IgD-negative memory B cell (primary cell): Measurements from ENCODE around the gene CREB3. TPM values are rescaled to one million over a fixed set of nuclear protein-coding genes. Genes with fewer than 3 reads are reported as not detected.

ENCODE experiments used
- H3K27ac Mint-ChIP-seq, 3 donors: one replicate each; pipeline ENCODE4 v1.8.0; 2020 to 2022; ENCODE audit warnings: mild to moderate bottlenecking in 3 of 3, mixed read lengths in 3 of 3, moderate library complexity in 1 of 3
- H3K27me3 Mint-ChIP-seq: one replicate; pipeline ENCODE4 v1.8.0; 2021; ENCODE audit warnings: mixed read lengths
- H3K36me3 Mint-ChIP-seq: one replicate; pipeline ENCODE4 v1.8.0; 2020; ENCODE audit warnings: mild to moderate bottlenecking, mixed read lengths
- H3K4me1 Mint-ChIP-seq, 3 donors: one replicate each; pipeline ENCODE4 v1.8.0; 2020 to 2022; ENCODE audit warnings: mixed read lengths in 3 of 3, mild to moderate bottlenecking in 1 of 3
- H3K4me3 Mint-ChIP-seq, 4 donors: one replicate each; pipeline ENCODE4 v1.8.0; 2020 to 2022; ENCODE audit warnings: mild to moderate bottlenecking in 4 of 4, mixed read lengths in 4 of 4, moderate library complexity in 3 of 4
- H3K9me3 Mint-ChIP-seq, 3 donors: one replicate each; pipeline ENCODE4 v1.8.0; 2020 to 2021; ENCODE audit warnings: mixed read lengths in 3 of 3, mild to moderate bottlenecking in 1 of 3
- polyA plus RNA-seq: library from polyadenylated mRNA; unstranded; fragments of 300-500 nt; fragmentation: Illumina TruSeq; gene quantifications from one replicate; pipeline ENCODE4 v1.2.3, GENCODE V29; 2021

The CREB3 gene
- polyA plus RNA-seq, 1 donor from 2014 or later, result 29.3 TPM

- Mint-ChIP-seq H3K36me3 (no peaks in the 10 kb centered on the region), H3K4me3 (no peak overlapping the region), H3K27me3 (no peaks in the 10 kb centered on the region), H3K4me1 (peaks cover 20 to 34% (median 34%) of the 10 kb centered on the region in 3 donors), H3K9me3 (no peaks in the 10 kb centered on the region), H3K27ac (no peak overlapping the region)
Observed at GRCh38 chr9:35728041-35728971, 4.2 kb upstream of the CREB3 start.

- no peak overlapping the region for H3K27ac Mint-ChIP-seq
- no peak overlapping the region for H3K4me3 Mint-ChIP-seq
- H3K9me3 Mint-ChIP-seq, result no peaks in the 10 kb centered on the region
- peaks cover 26 to 38% (median 37%) of the 10 kb centered on the region in 3 donors for H3K4me1 Mint-ChIP-seq
- no peaks in the 10 kb centered on the region for H3K27me3 Mint-ChIP-seq
- no peaks in the 10 kb centered on the region for H3K36me3 Mint-ChIP-seq
Observed at GRCh38 chr9:35729101-35729500, 3.4 kb upstream of the CREB3 start.

GRCh38 chr9:35729700-35730485, 2.6 kb upstream of the CREB3 start:
- H3K27ac Mint-ChIP-seq, result no peak overlapping the region
- peaks cover 27 to 37% (median 32%) of the 10 kb centered on the region in 3 donors for H3K4me1 Mint-ChIP-seq

GRCh38 chr9:35730486-35730854, 2.0 kb upstream of the CREB3 start:
- no peaks in the 10 kb centered on the region for H3K27me3 Mint-ChIP-seq
- no peaks in the 10 kb centered on the region for H3K9me3 Mint-ChIP-seq
- H3K36me3 Mint-ChIP-seq, result peaks cover 2% of the 10 kb centered on the region
- H3K27ac Mint-ChIP-seq, result peak overlapping the region in 1 of 3 donors; percentile 47
- peak overlapping the region in 1 of 4 donors; percentile 92 for H3K4me3 Mint-ChIP-seq
- peaks cover 28 to 37% (median 30%) of the 10 kb centered on the region in 3 donors for H3K4me1 Mint-ChIP-seq

More at GRCh38 chr9:35729700-35730485, 2.6 kb upstream of the CREB3 start:
- Mint-ChIP-seq H3K36me3 (no peaks in the 10 kb centered on the region), H3K27me3 (no peaks in the 10 kb centered on the region), H3K4me3 (peak overlapping the region in 1 of 4 donors; percentile 92), H3K9me3 (no peaks in the 10 kb centered on the region)

GRCh38 chr9:35731415-35732184, 866 bp upstream of the CREB3 start:
- no peaks in the 10 kb centered on the region for H3K27me3 Mint-ChIP-seq
- no peaks in the 10 kb centered on the region for H3K9me3 Mint-ChIP-seq
- H3K4me3 Mint-ChIP-seq, result peak overlapping the region in 1 of 4 donors; percentile 92
- peaks cover 3% of the 10 kb centered on the region for H3K36me3 Mint-ChIP-seq
- H3K4me1 Mint-ChIP-seq, result peaks cover 27 to 33% (median 30%) of the 10 kb centered on the region in 3 donors
- H3K27ac Mint-ChIP-seq, result peak overlapping the region in 1 of 3 donors; percentile 93

GRCh38 chr9:35732800-35733541, 505 bp downstream of the CREB3 start:
- Mint-ChIP-seq H3K27me3 (no peaks in the 10 kb centered on the region), H3K27ac (peak overlapping the region in 1 of 3 donors; percentile 93), H3K9me3 (no peaks in the 10 kb centered on the region), H3K4me3 (peak overlapping the region in 1 of 4 donors; percentile 92), H3K4me1 (peaks cover 20 to 26% (median 24%) of the 10 kb centered on the region in 3 donors), H3K36me3 (peaks cover 3% of the 10 kb centered on the region)

GRCh38 chr9:35734096-35734495, 1.6 kb downstream of the CREB3 start:
- Mint-ChIP-seq H3K4me1 (peaks cover 20 to 26% (median 24%) of the 10 kb centered on the region in 3 donors), H3K36me3 (peaks cover 3% of the 10 kb centered on the region), H3K4me3 (peak overlapping the region in 1 of 4 donors; percentile 68), H3K9me3 (no peaks in the 10 kb centered on the region), H3K27me3 (no peaks in the 10 kb centered on the region), H3K27ac (no peak overlapping the region)

- Mint-ChIP-seq H3K9me3 (no peaks in the 10 kb centered on the region), H3K27ac (peak overlapping the region in 1 of 3 donors; percentile 14), H3K4me1 (peaks cover 14 to 18% (median 16%) of the 10 kb centered on the region in 3 donors), H3K36me3 (peaks cover 6% of the 10 kb centered on the region), H3K27me3 (no peaks in the 10 kb centered on the region), H3K4me3 (peak overlapping the region in 2 of 4 donors; percentile 12 to 50)
Observed at GRCh38 chr9:35736201-35736633, 3.8 kb downstream of the CREB3 start.

- peaks cover 6% of the 10 kb centered on the region for H3K36me3 Mint-ChIP-seq
- peaks cover 10 to 18% (median 11%) of the 10 kb centered on the region in 3 donors for H3K4me1 Mint-ChIP-seq
- H3K27ac Mint-ChIP-seq, result no peak overlapping the region
- no peak overlapping the region for H3K4me3 Mint-ChIP-seq
- H3K27me3 Mint-ChIP-seq, result no peaks in the 10 kb centered on the region
- no peaks in the 10 kb centered on the region for H3K9me3 Mint-ChIP-seq
Observed at GRCh38 chr9:35737143-35737542, 4.7 kb downstream of the CREB3 start.

GRCh38 chr9:35738186-35738585, 5.7 kb downstream of the CREB3 start:
- Mint-ChIP-seq H3K27ac (peak overlapping the region in 1 of 3 donors; percentile 63), H3K9me3 (no peaks in the 10 kb centered on the region), H3K4me3 (peak overlapping the region in 1 of 4 donors; percentile 51), H3K36me3 (peaks cover 6% of the 10 kb centered on the region), H3K27me3 (no peaks in the 10 kb centered on the region), H3K4me1 (peaks cover 4 to 13% (median 9%) of the 10 kb centered on the region in 3 donors)

- H3K4me3 Mint-ChIP-seq, result no peak overlapping the region
- H3K27ac Mint-ChIP-seq, result no peak overlapping the region
- H3K36me3 Mint-ChIP-seq, result peaks cover 9% of the 10 kb centered on the region
- H3K27me3 Mint-ChIP-seq, result no peaks in the 10 kb centered on the region
- H3K9me3 Mint-ChIP-seq, result no peaks in the 10 kb centered on the region
- peaks cover 6 to 12% (median 11%) of the 10 kb centered on the region in 3 donors for H3K4me1 Mint-ChIP-seq
Observed at GRCh38 chr9:35738924-35739323, 6.5 kb downstream of the CREB3 start.

- Mint-ChIP-seq H3K27me3 (no peaks in the 10 kb centered on the region), H3K9me3 (no peaks in the 10 kb centered on the region), H3K27ac (no peak overlapping the region), H3K4me3 (no peak overlapping the region), H3K4me1 (peaks cover 6 to 14% (median 10%) of the 10 kb centered on the region in 3 donors), H3K36me3 (peaks cover 9% of the 10 kb centered on the region)
Observed at GRCh38 chr9:35740243-35740642, 7.8 kb downstream of the CREB3 start.

GRCh38 chr9:35741740-35742139, 9.3 kb downstream of the CREB3 start:
- Mint-ChIP-seq H3K27ac (peak overlapping the region in 1 of 3 donors; percentile 43), H3K36me3 (peaks cover 6% of the 10 kb centered on the region), H3K9me3 (no peaks in the 10 kb centered on the region), H3K27me3 (no peaks in the 10 kb centered on the region), H3K4me3 (no peak overlapping the region), H3K4me1 (peaks cover 17 to 25% (median 19%) of the 10 kb centered on the region in 3 donors)

- H3K27ac Mint-ChIP-seq, result no peak overlapping the region
- H3K4me3 Mint-ChIP-seq, result peak overlapping the region in 1 of 4 donors; percentile 37
- H3K9me3 Mint-ChIP-seq, result no peaks in the 10 kb centered on the region
- no peaks in the 10 kb centered on the region for H3K27me3 Mint-ChIP-seq
- H3K36me3 Mint-ChIP-seq, result peaks cover 6% of the 10 kb centered on the region
- peaks cover 33 to 40% (median 36%) of the 10 kb centered on the region in 3 donors for H3K4me1 Mint-ChIP-seq
Observed at GRCh38 chr9:35743452-35743851, 11.0 kb downstream of the CREB3 start.
